BLaER1 (cell line): Measurements from ENCODE around the gene AHNAK2.
A peak's percentile ranks its signal among the peaks of the same experiment; 100 is the strongest.
"Not testable (repeated sequence)": the region's sequence is repeated elsewhere in the genome, so short reads cannot be mapped to it uniquely, and the experiment has no call there.

Source experiments
- H3K27ac ChIP-seq: shearing (Covaris generic); formaldehyde crosslinking; 2 replicates; pipeline ENCODE4 v1.8.1; 2022
- H3K27me3 ChIP-seq: shearing (Covaris generic); formaldehyde crosslinking; 2 replicates; pipeline ENCODE4 v1.8.1; 2022
- H3K36me3 ChIP-seq: shearing (Covaris generic); formaldehyde crosslinking; 2 replicates; pipeline ENCODE4 v1.8.1; 2022
- H3K4me1 ChIP-seq: shearing (Covaris generic); formaldehyde crosslinking; 2 replicates; pipeline ENCODE4 v1.8.1; 2022
- H3K4me2 ChIP-seq: shearing (Covaris generic); formaldehyde crosslinking; 2 replicates; pipeline ENCODE4 v1.8.1; 2022
- H3K4me3 ChIP-seq: shearing (Covaris generic); formaldehyde crosslinking; 2 replicates; pipeline ENCODE4 v1.8.1; 2022
- H3K9ac ChIP-seq: shearing (Covaris generic); formaldehyde crosslinking; 2 replicates; pipeline ENCODE4 v1.8.1; 2022
- H3K9me3 ChIP-seq: shearing (Covaris generic); formaldehyde crosslinking; 2 replicates; pipeline ENCODE4 v1.8.1; 2022
- H4K20me1 ChIP-seq: shearing (Covaris generic); formaldehyde crosslinking; 2 replicates; pipeline ENCODE4 v1.8.1; 2022
- Cebpa-rat ChIP-seq: shearing (Covaris generic); IDR thresholded peaks from 2 replicates; pipeline ENCODE4 v1.8.1; 2022

The AHNAK2 gene

DNA sequence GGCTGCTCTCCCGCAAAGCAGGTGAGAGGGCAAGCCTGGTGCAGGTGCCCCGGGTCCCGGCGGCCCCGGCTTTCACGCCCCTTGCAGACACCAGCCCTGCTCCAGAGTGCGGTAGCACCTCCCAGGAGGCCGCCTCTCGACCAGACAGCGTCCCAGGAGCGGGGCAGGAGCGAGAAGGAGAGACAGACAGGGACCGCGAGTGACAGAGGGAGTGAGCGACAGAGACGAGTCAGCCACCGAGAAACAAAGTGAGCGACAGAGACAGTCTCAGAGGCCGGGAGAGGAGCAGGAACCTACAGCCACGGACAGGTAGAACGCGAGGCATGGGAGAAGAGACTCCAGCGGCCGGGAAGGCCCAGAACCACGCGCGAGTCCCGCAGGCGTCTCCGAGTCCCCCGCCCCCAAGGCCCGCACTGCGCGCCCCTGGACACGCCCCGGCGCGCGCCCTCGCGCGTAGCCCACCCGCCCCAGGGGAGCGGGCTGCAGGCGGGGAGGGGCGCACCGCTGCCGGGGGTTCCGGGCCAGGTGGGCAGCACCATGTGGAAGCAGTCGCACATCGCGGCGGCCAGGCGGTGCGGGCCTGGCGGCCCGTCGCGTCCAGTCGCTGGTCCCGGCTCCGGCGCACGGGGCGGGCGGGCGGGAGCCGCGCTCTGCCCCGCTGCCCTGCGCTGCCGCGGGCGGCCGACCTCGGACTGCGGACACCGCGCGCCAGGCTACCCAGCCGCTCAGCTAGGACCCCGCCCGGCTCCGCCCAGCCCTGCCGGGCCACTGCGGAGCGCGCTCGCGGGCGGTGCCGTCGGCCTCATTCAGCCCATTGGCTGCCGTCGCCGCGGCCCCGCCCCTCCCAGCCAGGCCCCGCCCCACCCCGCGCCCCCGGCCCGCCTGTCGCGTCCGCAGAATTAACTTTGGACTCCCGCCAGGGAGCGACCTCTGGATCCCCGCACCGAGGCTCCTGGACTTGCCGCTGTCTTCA, at the start of gene AHNAK2:
Gene AHNAK2 (minus strand): TSS at position 694 of the 973 bp plus-strand sequence. CDS start 137 bp downstream, at position 557.
- peaks cover 19% of the 10 kb centered on the region for H4K20me1 ChIP-seq
- no peaks in the 10 kb centered on the region for H3K27me3 ChIP-seq
- peak within 1 kb of the TSS; percentile 70 for H3K4me3 ChIP-seq
- peaks cover 74% of the 10 kb centered on the region for H3K4me1 ChIP-seq
- H3K4me2 ChIP-seq: peak within 1 kb of the TSS; percentile 100
- no peaks in the 10 kb centered on the region for H3K9me3 ChIP-seq
- peak within 1 kb of the TSS; percentile 70; the same call in 1 of the 2 replicates for H3K27ac ChIP-seq
- H3K36me3 ChIP-seq: no peaks in the 10 kb centered on the region
- no peak for TF ChIP-seq Cebpa-rat
- H3K9ac ChIP-seq: peak within 1 kb of the TSS; percentile 77

DNA sequence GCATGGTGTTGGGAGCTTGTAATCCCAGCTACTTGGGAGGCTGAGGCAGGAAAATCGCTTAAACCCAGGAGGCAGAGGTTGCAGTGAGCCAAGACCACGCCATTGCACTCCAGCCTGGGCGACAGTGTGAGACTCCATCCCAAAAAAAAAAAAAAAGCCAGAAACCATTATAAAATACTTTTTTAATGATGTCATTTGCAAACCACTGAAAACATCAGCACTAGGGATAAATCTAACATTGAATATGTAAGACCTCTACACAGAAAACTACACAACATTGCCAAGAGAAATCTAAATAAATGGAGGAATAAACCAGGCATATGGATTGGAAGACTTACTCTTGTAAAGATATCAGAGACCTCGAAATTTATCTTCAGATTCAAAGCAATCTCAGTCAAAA, 49.5 kb upstream of the AHNAK2 start:
- not testable (repeated sequence) for H3K27ac ChIP-seq, H4K20me1 ChIP-seq, H3K9ac ChIP-seq, H3K36me3 ChIP-seq, H3K27me3 ChIP-seq, H3K9me3 ChIP-seq, H3K4me3 ChIP-seq
- H3K4me2 ChIP-seq: peak overlapping the region; percentile 43
- H3K4me1 ChIP-seq: peaks cover 52% of the 10 kb centered on the region

DNA sequence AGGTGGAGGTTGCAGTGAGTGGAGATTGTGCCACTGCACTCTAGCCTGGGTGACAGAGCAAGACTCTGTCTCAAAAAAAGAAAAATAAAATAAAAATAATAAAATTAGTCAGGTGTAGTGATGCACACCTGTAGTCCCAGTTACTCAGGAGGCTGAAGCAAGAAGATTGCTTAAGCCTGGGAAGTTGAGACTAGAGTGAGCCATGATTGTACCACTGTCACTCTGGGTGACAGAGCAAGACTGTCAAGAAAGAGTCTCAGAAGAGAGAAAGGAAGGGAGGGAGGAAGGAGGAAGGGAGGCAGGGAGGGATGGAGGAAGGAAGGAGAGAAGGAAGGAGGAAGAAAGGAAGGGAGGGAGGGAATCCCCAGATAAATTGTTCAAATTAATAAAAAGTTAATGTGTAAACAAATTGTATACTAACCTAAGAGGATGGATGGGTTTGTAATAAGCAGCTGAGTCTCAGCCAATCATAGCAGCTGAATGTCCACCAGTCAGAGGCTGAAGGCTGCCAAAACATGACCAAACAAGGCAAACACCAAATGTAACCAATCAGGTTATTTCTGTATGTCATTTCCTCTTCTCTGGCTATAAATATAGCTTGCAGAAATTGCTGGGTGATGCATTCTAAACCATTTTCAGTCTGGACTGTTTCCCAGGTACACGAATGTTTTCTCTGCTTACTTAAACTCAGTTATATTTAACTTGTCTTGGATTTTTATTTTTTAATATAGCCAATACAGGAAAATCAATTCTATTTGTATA, 48.8 kb upstream of the AHNAK2 start:
- TF ChIP-seq Cebpa-rat: no peak
- no peak overlapping the region for H3K9ac ChIP-seq
- H3K4me3 ChIP-seq: no peak overlapping the region
- no peak overlapping the region for H3K27ac ChIP-seq
- H3K4me2 ChIP-seq: peak overlapping the region; percentile 43
- H3K9me3 ChIP-seq: no peaks in the 10 kb centered on the region
- H3K4me1 ChIP-seq: peaks cover 59% of the 10 kb centered on the region
- no peaks in the 10 kb centered on the region for H4K20me1 ChIP-seq
- H3K36me3 ChIP-seq: no peaks in the 10 kb centered on the region
- H3K27me3 ChIP-seq: no peaks in the 10 kb centered on the region

DNA sequence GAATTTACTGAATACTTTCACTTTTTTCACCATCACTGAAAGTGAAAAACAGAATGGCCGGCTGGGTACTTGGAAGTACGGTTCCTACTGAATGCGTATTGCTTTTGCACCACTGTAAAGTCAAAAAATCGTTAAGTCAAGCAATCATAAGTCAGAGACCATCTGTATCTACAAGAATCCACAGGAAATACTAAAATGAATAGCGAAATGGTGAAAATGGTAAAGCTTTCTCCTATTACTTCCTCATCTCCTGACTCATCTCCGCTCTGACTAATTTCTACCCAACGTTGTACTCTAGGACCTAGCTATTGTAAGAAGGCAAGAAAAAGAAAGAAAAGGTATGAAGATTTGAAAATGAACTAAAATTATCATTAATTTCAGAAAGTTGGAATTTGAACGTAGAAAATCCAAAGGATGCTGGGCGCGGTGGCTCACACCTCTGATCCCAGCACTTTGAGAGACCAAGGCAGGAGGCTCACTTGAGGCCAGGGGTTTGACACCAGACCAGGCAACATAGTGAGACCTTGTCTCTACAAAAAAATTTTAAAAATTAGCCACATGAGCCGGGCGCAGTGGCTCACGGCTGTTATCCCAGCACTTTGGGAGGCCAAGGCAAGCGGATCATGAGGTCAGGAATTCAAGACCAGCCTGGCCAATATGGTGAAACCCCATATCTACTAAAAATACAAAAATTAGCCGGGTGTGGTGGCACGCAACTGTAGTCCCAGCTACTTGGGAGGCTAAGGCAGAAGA, 48.0 kb upstream of the AHNAK2 start:
- Histone ChIP-seq H3K27me3 (no peaks in the 10 kb centered on the region), H3K4me1 (peaks cover 64% of the 10 kb centered on the region), H3K27ac (no peak overlapping the region), H3K9ac (no peak overlapping the region), H3K36me3 (no peaks in the 10 kb centered on the region), H3K4me2 (no peak overlapping the region), H3K9me3 (no peaks in the 10 kb centered on the region), H3K4me3 (no peak overlapping the region), H4K20me1 (no peaks in the 10 kb centered on the region)
- no peak for TF ChIP-seq Cebpa-rat

DNA sequence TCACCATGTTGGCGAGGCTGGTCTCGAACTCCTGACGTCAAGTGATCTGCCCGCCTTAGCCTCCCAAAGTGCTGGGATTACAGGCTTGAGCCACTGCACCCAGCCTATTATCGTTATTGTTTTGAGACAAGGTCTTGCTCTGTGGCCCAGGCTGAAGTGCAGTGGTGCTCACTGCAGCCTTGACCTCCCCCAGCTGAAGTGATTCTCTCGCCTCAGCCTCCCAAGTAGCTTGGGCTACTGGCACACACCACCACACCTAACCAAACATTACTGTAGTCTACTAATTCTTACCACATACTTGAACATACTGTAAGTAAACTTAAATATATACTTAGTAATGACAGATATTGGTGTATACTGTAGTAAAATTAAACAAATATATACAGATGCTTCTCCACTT, 47.3 kb upstream of the AHNAK2 start:
- H3K27ac ChIP-seq: peak overlapping the region; percentile 50
- peak overlapping the region; percentile 60 for H3K4me2 ChIP-seq
- peaks cover 3% of the 10 kb centered on the region for H4K20me1 ChIP-seq
- no peaks in the 10 kb centered on the region for H3K27me3 ChIP-seq
- peaks cover 64% of the 10 kb centered on the region for H3K4me1 ChIP-seq
- H3K36me3 ChIP-seq: no peaks in the 10 kb centered on the region
- H3K4me3 ChIP-seq: no peak overlapping the region
- no peak overlapping the region; the same call in 1 of the 2 replicates for H3K9ac ChIP-seq
- TF ChIP-seq Cebpa-rat: no peak
- H3K9me3 ChIP-seq: no peaks in the 10 kb centered on the region

DNA sequence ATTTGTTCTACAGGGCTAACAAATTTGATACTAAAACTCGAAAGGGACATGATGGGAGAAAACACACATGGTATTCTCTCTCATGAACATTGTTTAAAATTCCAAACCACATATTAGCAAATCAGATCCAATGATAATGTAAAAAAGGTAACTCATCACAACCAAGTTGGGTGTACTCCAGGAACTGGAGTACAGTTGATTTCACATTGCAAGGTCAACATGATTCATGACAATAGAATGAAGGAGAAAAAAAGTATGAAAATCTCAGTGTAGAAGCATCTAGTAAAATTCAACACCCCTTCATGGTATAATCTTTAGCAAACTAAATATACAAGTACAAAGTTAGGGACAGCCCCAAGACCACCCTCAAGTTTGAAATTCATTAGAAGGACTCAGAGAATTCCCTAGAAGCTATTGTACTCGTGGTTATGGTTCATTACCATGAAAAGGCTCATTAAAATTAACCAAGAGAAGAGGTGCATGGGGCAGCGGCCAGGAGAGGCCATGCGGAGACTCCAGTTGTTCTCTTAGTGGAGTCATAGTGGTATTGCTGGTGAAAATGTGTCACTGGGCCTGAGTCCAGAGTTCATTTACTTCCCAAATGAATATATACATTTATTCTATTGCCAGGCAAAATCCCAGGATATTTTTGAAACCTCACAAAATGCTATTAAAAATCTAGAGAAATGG, 45.8 kb upstream of the AHNAK2 start:
- Histone ChIP-seq H3K9ac (peak overlapping the region; percentile 57; the same call in 1 of the 2 replicates), H3K4me2 (peak overlapping the region; percentile 60), H3K27ac (peak overlapping the region; percentile 74), H3K27me3 (no peaks in the 10 kb centered on the region), H3K36me3 (0 out of 2 replicates have a peak, but pooled peaks cover 3% of the 10 kb centered on the region), H3K4me1 (peaks cover 76% of the 10 kb centered on the region), H3K4me3 (no peak overlapping the region), H3K9me3 (no peaks in the 10 kb centered on the region), H4K20me1 (peaks cover 18% of the 10 kb centered on the region)
- TF ChIP-seq Cebpa-rat: no peak

DNA sequence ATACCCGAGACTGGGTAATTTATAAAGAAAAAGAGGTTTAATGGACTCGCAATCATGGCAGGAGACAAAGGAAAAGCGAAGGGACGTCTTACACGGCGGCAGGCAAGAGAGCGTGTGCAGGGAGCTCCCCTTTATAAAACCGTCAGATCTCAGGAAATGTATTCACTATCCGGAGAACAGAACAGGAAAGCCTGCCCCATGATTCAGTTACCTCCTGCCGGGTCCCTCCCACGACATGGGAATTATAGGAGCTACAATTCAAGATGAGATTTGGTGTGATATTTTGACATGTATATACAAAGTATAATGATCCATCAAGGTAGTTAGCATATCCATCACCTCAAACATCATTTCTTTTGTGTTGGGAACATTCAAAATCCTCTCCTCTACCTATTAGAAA, 45.0 kb upstream of the AHNAK2 start:
- H3K4me2 ChIP-seq: peak overlapping the region; percentile 0; the same call in 1 of the 2 replicates
- H4K20me1 ChIP-seq: peaks cover 26% of the 10 kb centered on the region
- no peak overlapping the region for H3K9ac ChIP-seq
- no peak overlapping the region for H3K27ac ChIP-seq
- 0 out of 2 replicates have a peak, but pooled peaks cover 3% of the 10 kb centered on the region for H3K36me3 ChIP-seq
- no peaks in the 10 kb centered on the region for H3K27me3 ChIP-seq
- H3K4me3 ChIP-seq: no peak overlapping the region
- H3K4me1 ChIP-seq: peaks cover 84% of the 10 kb centered on the region
- no peak for TF ChIP-seq Cebpa-rat
- no peaks in the 10 kb centered on the region for H3K9me3 ChIP-seq

DNA sequence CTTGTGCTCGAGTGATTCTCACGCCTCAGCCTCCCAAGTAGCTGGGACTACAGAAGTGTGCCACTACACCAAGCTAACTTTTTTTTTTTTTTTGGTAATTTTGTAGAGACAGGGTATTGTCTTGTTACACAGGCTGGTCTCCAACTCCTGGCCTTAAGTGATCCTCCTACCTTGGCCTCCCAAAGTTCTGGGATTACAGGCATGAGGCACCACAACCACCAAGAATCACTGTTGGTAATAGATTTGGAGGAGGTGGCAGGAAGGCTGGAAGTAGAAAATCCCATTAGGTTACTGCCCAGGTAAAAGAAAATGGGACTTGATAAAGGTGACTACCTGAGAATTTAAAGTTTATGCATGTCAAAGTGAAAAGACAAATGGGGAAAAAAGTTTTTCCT, 44.1 kb upstream of the AHNAK2 start:
- Histone ChIP-seq H3K9me3 (no peaks in the 10 kb centered on the region), H3K4me1 (peaks cover 87% of the 10 kb centered on the region), H4K20me1 (peaks cover 35% of the 10 kb centered on the region), H3K27me3 (no peaks in the 10 kb centered on the region), H3K4me2 (peak overlapping the region; percentile 99), H3K9ac (peak overlapping the region; percentile 87), H3K36me3 (peaks cover 10% of the 10 kb centered on the region; the same call in 1 of the 2 replicates), H3K27ac (peak overlapping the region; percentile 85; the same call in 1 of the 2 replicates), H3K4me3 (peak overlapping the region; percentile 77)
- TF ChIP-seq Cebpa-rat: no peak
